ENCODE results near the gene IER3. TPM values are rescaled to one million over a fixed set of nuclear protein-coding genes. Genes with fewer than 3 reads are reported as not detected.

Gene IER3
- total and polyA plus RNA-seq, 2 of the 13 experiments (the other 11 are each of a cell fraction or from before 2014, with no cell fraction given): 51.1 to 131 TPM

DNA sequence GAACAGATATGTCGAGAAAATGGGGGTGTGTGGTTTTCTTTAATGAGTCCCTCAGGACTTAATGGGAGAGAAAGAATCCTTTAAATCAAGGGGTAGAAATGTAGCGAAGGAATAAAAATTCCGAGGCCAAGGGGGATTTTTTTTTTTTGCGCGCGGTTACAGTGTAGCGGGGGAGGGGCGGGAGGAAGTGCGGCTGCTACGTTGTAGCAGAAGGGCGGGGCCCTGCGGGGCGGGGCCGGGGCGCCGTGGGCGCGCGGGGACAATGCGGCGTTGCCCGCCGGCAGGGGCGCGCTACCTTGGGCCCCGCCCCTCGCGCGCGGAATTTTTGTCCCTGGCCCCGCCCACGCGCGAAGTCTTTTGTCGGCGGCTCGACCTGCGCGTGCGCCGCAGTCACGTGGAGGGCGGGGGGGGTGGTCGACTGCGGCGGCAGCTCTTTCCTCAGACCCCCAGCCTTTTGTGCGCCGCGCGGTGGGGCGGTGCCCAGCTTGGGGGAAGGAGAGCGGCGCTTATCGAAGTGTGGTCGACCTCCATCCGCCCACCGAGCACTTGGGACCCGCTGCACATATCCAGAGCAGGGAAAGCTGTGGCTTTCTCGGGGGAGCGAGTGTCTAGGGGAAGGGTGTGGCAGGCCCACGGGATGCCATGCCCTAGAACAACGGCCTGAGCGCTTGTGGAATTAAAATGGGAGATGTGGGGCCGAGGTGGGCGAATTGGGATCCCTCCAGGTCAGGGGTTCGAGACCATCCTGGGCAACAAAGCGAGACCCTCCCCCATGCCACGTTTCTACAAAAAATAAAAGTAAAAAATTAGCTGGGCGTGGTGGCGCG is 22.9 kb downstream of the IER3 start (continued):
- TF ChIP-seq KDM3A (CRISPR knock-in tag; IDR thresholded peaks at IDR 0.05; ENCODE audit: low read depth) (peak; percentile 80; the same call in 1 of the 2 replicates), ZNF670 (CRISPR knock-in tag; IDR thresholded peaks at IDR 0.05; ENCODE audit: borderline replicate concordance) (no peak), ZKSCAN1 (IDR thresholded peaks at IDR 0.05; ENCODE audit: low read length) (no peak), RFXANK (CRISPR knock-in tag; IDR thresholded peaks at IDR 0.05) (no peak), CAMTA2 (CRISPR knock-in tag; IDR thresholded peaks at IDR 0.05; ENCODE audit: borderline replicate concordance) (no peak), CREB1 (IDR thresholded peaks at IDR 0.05) (peak; percentile 42; the same call in 1 of the 2 replicates), CREB1 (CRISPR knock-in tag; IDR thresholded peaks at IDR 0.05) (0 out of 2 replicates have a peak, but pooled peaks have one; percentile 31), ZNF468 (CRISPR knock-in tag; IDR thresholded peaks at IDR 0.05) (no peak), ZNF530 (CRISPR knock-in tag; IDR thresholded peaks at IDR 0.05; ENCODE audit: low read depth) (no peak), ZNF615 (CRISPR knock-in tag; IDR thresholded peaks at IDR 0.05; ENCODE audit: borderline replicate concordance) (no peak)
- TF ChIP-seq, protein P1, sequence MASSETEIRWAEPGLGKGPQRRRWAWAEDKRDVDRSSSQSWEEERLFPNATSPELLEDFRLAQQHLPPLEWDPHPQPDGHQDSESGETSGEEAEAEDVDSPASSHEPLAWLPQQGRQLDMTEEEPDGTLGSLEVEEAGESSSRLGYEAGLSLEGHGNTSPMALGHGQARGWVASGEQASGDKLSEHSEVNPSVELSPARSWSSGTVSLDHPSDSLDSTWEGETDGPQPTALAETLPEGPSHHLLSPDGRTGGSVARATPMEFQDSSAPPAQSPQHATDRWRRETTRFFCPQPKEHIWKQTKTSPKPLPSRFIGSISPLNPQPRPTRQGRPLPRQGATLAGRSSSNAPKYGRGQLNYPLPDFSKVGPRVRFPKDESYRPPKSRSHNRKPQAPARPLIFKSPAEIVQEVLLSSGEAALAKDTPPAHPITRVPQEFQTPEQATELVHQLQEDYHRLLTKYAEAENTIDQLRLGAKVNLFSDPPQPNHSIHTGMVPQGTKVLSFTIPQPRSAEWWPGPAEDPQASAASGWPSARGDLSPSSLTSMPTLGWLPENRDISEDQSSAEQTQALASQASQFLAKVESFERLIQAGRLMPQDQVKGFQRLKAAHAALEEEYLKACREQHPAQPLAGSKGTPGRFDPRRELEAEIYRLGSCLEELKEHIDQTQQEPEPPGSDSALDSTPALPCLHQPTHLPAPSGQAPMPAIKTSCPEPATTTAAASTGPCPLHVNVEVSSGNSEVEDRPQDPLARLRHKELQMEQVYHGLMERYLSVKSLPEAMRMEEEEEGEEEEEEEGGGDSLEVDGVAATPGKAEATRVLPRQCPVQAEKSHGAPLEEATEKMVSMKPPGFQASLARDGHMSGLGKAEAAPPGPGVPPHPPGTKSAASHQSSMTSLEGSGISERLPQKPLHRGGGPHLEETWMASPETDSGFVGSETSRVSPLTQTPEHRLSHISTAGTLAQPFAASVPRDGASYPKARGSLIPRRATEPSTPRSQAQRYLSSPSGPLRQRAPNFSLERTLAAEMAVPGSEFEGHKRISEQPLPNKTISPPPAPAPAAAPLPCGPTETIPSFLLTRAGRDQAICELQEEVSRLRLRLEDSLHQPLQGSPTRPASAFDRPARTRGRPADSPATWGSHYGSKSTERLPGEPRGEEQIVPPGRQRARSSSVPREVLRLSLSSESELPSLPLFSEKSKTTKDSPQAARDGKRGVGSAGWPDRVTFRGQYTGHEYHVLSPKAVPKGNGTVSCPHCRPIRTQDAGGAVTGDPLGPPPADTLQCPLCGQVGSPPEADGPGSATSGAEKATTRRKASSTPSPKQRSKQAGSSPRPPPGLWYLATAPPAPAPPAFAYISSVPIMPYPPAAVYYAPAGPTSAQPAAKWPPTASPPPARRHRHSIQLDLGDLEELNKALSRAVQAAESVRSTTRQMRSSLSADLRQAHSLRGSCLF (CRISPR knock-in tag; IDR thresholded peaks at IDR 0.05; ENCODE audit: borderline replicate concordance): 0 out of 2 replicates have a peak, but pooled peaks have one; percentile 55
- TF ChIP-seq, protein P2, sequence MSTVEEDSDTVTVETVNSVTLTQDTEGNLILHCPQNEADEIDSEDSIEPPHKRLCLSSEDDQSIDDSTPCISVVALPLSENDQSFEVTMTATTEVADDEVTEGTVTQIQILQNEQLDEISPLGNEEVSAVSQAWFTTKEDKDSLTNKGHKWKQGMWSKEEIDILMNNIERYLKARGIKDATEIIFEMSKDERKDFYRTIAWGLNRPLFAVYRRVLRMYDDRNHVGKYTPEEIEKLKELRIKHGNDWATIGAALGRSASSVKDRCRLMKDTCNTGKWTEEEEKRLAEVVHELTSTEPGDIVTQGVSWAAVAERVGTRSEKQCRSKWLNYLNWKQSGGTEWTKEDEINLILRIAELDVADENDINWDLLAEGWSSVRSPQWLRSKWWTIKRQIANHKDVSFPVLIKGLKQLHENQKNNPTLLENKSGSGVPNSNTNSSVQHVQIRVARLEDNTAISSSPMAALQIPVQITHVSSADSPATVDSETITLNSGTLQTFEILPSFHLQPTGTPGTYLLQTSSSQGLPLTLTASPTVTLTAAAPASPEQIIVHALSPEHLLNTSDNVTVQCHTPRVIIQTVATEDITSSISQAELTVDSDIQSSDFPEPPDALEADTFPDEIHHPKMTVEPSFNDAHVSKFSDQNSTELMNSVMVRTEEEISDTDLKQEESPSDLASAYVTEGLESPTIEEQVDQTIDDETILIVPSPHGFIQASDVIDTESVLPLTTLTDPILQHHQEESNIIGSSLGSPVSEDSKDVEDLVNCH (CRISPR knock-in tag; IDR thresholded peaks at IDR 0.05): no peak
- TF ChIP-seq, protein P3, sequence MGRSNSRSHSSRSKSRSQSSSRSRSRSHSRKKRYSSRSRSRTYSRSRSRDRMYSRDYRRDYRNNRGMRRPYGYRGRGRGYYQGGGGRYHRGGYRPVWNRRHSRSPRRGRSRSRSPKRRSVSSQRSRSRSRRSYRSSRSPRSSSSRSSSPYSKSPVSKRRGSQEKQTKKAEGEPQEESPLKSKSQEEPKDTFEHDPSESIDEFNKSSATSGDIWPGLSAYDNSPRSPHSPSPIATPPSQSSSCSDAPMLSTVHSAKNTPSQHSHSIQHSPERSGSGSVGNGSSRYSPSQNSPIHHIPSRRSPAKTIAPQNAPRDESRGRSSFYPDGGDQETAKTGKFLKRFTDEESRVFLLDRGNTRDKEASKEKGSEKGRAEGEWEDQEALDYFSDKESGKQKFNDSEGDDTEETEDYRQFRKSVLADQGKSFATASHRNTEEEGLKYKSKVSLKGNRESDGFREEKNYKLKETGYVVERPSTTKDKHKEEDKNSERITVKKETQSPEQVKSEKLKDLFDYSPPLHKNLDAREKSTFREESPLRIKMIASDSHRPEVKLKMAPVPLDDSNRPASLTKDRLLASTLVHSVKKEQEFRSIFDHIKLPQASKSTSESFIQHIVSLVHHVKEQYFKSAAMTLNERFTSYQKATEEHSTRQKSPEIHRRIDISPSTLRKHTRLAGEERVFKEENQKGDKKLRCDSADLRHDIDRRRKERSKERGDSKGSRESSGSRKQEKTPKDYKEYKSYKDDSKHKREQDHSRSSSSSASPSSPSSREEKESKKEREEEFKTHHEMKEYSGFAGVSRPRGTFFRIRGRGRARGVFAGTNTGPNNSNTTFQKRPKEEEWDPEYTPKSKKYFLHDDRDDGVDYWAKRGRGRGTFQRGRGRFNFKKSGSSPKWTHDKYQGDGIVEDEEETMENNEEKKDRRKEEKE (IDR thresholded peaks at IDR 0.05): no peak
- TF ChIP-seq, protein P4, sequence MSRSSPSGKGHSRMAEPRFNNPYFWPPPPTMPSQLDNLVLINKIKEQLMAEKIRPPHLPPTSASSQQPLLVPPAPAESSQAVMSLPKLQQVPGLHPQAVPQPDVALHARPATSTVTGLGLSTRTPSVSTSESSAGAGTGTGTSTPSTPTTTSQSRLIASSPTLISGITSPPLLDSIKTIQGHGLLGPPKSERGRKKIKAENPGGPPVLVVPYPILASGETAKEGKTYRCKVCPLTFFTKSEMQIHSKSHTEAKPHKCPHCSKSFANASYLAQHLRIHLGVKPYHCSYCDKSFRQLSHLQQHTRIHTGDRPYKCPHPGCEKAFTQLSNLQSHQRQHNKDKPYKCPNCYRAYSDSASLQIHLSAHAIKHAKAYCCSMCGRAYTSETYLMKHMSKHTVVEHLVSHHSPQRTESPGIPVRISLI (CRISPR knock-in tag; IDR thresholded peaks at IDR 0.05; ENCODE audit: borderline replicate concordance): peak; percentile 90
- TF ChIP-seq, protein P5, sequence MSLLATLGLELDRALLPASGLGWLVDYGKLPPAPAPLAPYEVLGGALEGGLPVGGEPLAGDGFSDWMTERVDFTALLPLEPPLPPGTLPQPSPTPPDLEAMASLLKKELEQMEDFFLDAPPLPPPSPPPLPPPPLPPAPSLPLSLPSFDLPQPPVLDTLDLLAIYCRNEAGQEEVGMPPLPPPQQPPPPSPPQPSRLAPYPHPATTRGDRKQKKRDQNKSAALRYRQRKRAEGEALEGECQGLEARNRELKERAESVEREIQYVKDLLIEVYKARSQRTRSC (CRISPR knock-in tag; IDR thresholded peaks at IDR 0.05; ENCODE audit: low read depth): no peak
